ENCODE results near the gene STIM2. TPM values are rescaled to one million over a fixed set of nuclear protein-coding genes. Genes with fewer than 3 reads are reported as not detected.

The STIM2 gene
- total RNA-seq, 1 experiment from 2014 or later, result 30.2 TPM

GRCh38 chr4:26978387-26979053 lies 117.9 kb downstream of the STIM2 start:
- no peaks in the 10 kb centered on the region for H3K4me1 ChIP-seq (replicated peaks; ENCODE audit: insufficient read depth)
- H3K36me3 ChIP-seq (ENCODE audit: low read depth), result no peaks in the 10 kb centered on the region
- no TSS peak for BruUV-seq (replicated peaks)
- H3K4me3 ChIP-seq, result no peak overlapping the region
- ChIA-PET POLR2A (ENCODE audit: unreplicated experiment) (no interaction called here), CTCF (no interaction called here)
- H3K27ac ChIP-seq, result no peak overlapping the region
- H3K9me2 ChIP-seq (ENCODE audit: insufficient read depth), result no peaks in the 10 kb centered on the region
- no peak for DNase-seq
- no peak overlapping the region for H3K4me2 ChIP-seq
- H3K9me3 ChIP-seq (ENCODE audit: insufficient read depth, low read depth), result no peaks in the 10 kb centered on the region
- no peak overlapping the region for H2AFZ ChIP-seq
- intact Hi-C loops (cut with micrococcal nuclease; ENCODE audit: unreplicated experiment), result no loop called here
- no peaks in the 10 kb centered on the region for H3K27me3 ChIP-seq (ENCODE audit: insufficient read depth, low read depth)
- no peaks in the 10 kb centered on the region for H3F3A ChIP-seq (ENCODE audit: insufficient read depth, low read depth)
- no peaks in the 10 kb centered on the region for H4K20me1 ChIP-seq (ENCODE audit: insufficient read depth)
- H3K79me2 ChIP-seq (ENCODE audit: low read depth), result no peaks in the 10 kb centered on the region
- TF ChIP-seq CTCF (conservative IDR thresholded peaks at IDR 0.05) (no peak), EZH2 (IDR thresholded peaks at IDR 0.05; ENCODE audit: low read depth) (no peak)

- CTCF ChIA-PET, result no interaction called here
- H3K36me3 ChIP-seq (ENCODE audit: low read depth), result no peaks in the 10 kb centered on the region
- no peaks in the 10 kb centered on the region for H3K79me2 ChIP-seq (ENCODE audit: low read depth)
- no peaks in the 10 kb centered on the region for H3F3A ChIP-seq (ENCODE audit: insufficient read depth, low read depth)
- DNase-seq, result no peak
- H3K27ac ChIP-seq, result no peak overlapping the region
- TF ChIP-seq CTCF (conservative IDR thresholded peaks at IDR 0.05) (no peak), EZH2 (IDR thresholded peaks at IDR 0.05; ENCODE audit: low read depth) (no peak)
- H3K9me3 ChIP-seq (ENCODE audit: insufficient read depth, low read depth), result no peaks in the 10 kb centered on the region
- no peaks in the 10 kb centered on the region for H4K20me1 ChIP-seq (ENCODE audit: insufficient read depth)
- intact Hi-C loops (cut with micrococcal nuclease; ENCODE audit: unreplicated experiment), result no loop called here
- no peaks in the 10 kb centered on the region for H3K4me1 ChIP-seq (replicated peaks; ENCODE audit: insufficient read depth)
- BruUV-seq (replicated peaks), result no TSS peak
- H3K4me3 ChIP-seq, result no peak overlapping the region
- no peak overlapping the region for H3K4me2 ChIP-seq
- no peaks in the 10 kb centered on the region for H3K9me2 ChIP-seq (ENCODE audit: insufficient read depth)
- POLR2A ChIA-PET (ENCODE audit: unreplicated experiment), result no interaction called here
- no peak overlapping the region for H2AFZ ChIP-seq
- no peaks in the 10 kb centered on the region for H3K27me3 ChIP-seq (ENCODE audit: insufficient read depth, low read depth)
Measured at GRCh38 chr4:26984896-26985295, 124.3 kb downstream of the STIM2 start.

- Histone ChIP-seq H3K27ac (no peak overlapping the region), H3K36me3 (ENCODE audit: low read depth) (no peaks in the 10 kb centered on the region), H3K27me3 (ENCODE audit: insufficient read depth, low read depth) (no peaks in the 10 kb centered on the region), H3F3A (ENCODE audit: insufficient read depth, low read depth) (no peaks in the 10 kb centered on the region), H4K20me1 (ENCODE audit: insufficient read depth) (no peaks in the 10 kb centered on the region), H3K4me2 (no peak overlapping the region), H3K9me2 (ENCODE audit: insufficient read depth) (no peaks in the 10 kb centered on the region), H3K4me3 (no peak overlapping the region), H2AFZ (no peak overlapping the region), H3K79me2 (ENCODE audit: low read depth) (no peaks in the 10 kb centered on the region), H3K9me3 (ENCODE audit: insufficient read depth, low read depth) (no peaks in the 10 kb centered on the region), H3K4me1 (replicated peaks; ENCODE audit: insufficient read depth) (no peaks in the 10 kb centered on the region)
- TF ChIP-seq CTCF (conservative IDR thresholded peaks at IDR 0.05) (no peak), EZH2 (IDR thresholded peaks at IDR 0.05; ENCODE audit: low read depth) (no peak)
- POLR2A ChIA-PET (ENCODE audit: unreplicated experiment), result no interaction called here
- CTCF ChIA-PET, result interaction anchor here (0.5 kb wide), 1 partner anchor 159 kb away, joined by 3 read pairs; no protein-coding TSS in a partner anchor
- DNase-seq, result no peak
- intact Hi-C loops (cut with micrococcal nuclease; ENCODE audit: unreplicated experiment), result no loop called here
- BruUV-seq (replicated peaks), result no TSS peak
Measured at GRCh38 chr4:26985873-26986272, 125.2 kb downstream of the STIM2 start.

Data from PC-9 (cell line).